Measurements from ENCODE around the gene LRRC3B. TPM values are rescaled to one million over a fixed set of nuclear protein-coding genes. Genes with fewer than 3 reads are reported as not detected.

LRRC3B gene
- total and polyA plus RNA-seq, 2 donors (not counting 3 experiments of a cell fraction or from before 2014, with no cell fraction given) = not detected

DNA sequence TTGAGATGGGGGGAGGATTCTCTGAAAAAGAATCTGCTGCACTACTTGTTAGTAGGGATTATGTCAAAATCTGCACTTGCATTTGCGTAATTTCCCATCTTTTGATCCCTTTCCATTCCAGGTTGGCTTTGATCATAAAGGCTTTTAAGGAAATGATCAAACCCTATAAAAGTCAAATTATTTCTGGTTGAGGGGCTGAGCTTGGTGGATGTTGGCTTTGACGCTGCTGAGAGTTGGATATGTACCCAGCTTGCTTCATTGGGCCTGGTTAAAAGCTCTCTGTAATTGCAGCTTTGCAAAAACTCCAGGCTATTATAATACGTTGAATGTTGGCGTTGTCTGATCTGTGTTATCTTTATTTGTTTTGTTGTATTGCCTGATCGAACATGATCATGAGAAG is 12.0 kb downstream of the LRRC3B start:
- FAIRE-seq = no peak
- no TSS peak for BruUV-seq (replicated peaks)
- TF ChIP-seq GATA2 (IDR thresholded peaks at IDR 0.05; ENCODE audit: insufficient read depth, insufficient read length, low read depth, low read length) (no peak), JUN (IDR thresholded peaks at IDR 0.05; ENCODE audit: borderline replicate concordance, insufficient read depth, insufficient read length, low read depth) (no peak), FOS (IDR thresholded peaks at IDR 0.05; ENCODE audit: borderline replicate concordance, insufficient read depth, low read length) (no peak)
- TF ChIP-seq, protein P1, sequence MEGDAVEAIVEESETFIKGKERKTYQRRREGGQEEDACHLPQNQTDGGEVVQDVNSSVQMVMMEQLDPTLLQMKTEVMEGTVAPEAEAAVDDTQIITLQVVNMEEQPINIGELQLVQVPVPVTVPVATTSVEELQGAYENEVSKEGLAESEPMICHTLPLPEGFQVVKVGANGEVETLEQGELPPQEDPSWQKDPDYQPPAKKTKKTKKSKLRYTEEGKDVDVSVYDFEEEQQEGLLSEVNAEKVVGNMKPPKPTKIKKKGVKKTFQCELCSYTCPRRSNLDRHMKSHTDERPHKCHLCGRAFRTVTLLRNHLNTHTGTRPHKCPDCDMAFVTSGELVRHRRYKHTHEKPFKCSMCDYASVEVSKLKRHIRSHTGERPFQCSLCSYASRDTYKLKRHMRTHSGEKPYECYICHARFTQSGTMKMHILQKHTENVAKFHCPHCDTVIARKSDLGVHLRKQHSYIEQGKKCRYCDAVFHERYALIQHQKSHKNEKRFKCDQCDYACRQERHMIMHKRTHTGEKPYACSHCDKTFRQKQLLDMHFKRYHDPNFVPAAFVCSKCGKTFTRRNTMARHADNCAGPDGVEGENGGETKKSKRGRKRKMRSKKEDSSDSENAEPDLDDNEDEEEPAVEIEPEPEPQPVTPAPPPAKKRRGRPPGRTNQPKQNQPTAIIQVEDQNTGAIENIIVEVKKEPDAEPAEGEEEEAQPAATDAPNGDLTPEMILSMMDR (IDR thresholded peaks at IDR 0.05; ENCODE audit: extremely low read depth in 1 of 2, insufficient read depth in 1 of 2, low read depth in 1 of 2, low read length in 2 of 2) = no peak
- Histone ChIP-seq H2AFZ (ENCODE audit: low read depth, low read length) (no peak overlapping the region), H3K4me2 (ENCODE audit: insufficient read depth, low read length) (no peak overlapping the region), H3K9me1 (replicated peaks; ENCODE audit: control insufficient read depth, extremely low read depth, insufficient read depth, low read length) (no peaks in the 10 kb centered on the region), H4K20me1 (replicated peaks; ENCODE audit: control insufficient read depth, extremely low read depth, insufficient read depth, low read length) (no peaks in the 10 kb centered on the region), H3K27ac (ENCODE audit: insufficient read depth, low read depth, low read length) (no peak overlapping the region), H3K27me3 (ENCODE audit: control insufficient read depth in 2 of 2, insufficient read depth in 2 of 2, low read length in 2 of 2) (no peaks in the 10 kb centered on the region), H3K9me3 (replicated peaks; ENCODE audit: control insufficient read depth, insufficient read depth, low read length) (peaks cover 2% of the 10 kb centered on the region), H3K79me2 (ENCODE audit: control insufficient read depth, insufficient read depth, low read length) (no peaks in the 10 kb centered on the region), H3K9ac (replicated peaks; ENCODE audit: extremely low read depth, insufficient read depth, low read length) (no peak overlapping the region), H3K36me3 (ENCODE audit: control insufficient read depth in 2 of 2, extremely low read depth in 1 of 2, insufficient read depth in 2 of 2, low read length in 2 of 2) (no peaks in the 10 kb centered on the region), H3K4me1 (ENCODE audit: control insufficient read depth, extremely low read depth, insufficient read depth, low read length) (no peaks in the 10 kb centered on the region), H3K4me3 (replicated peaks in 1 of 3; ENCODE audit: insufficient read depth in 1 of 3, low read depth in 1 of 3, low read length in 3 of 3) (no peak overlapping the region)
- intact Hi-C loops (cut with micrococcal nuclease) (no loop called here), dilution Hi-C loops (cut with MboI; ENCODE audit: extremely low pct_ligation_motif_present, low sequenced_read_pairs) (no loop called here)
- DNase-seq (ENCODE audit: low read depth, low spot score) = no peak
- CTCF ChIA-PET = no interaction called here
- POLR2A ChIA-PET = no interaction called here

DNA sequence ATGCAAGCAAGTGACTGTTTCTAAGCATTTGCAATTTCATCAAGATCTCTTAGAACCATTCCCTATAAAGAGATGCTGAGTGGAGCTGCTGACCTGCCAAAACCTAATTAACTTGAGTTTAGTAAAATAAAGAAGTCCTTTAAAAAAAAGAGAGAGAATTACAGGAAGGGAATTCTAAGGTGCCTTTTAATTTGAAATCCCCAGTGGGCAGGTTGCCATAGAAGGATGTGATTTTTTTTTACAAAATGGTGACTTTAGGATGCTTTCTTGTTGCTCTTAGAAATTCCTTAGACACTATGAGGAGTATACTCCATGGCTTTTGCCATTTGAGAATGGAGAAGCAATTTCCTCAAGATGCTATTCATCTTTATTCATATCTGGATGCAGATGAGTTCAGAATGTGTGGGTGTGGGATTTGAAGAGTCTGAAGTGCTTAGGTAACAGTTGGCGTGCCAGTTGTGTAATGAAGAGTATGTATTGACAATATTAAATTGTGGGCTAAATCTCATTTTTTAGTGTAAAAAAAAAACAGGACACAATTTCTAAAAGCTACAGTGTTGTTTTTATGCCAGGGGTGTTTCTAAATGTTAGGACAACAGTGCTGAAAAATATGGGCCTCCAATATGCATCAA is 13.6 kb downstream of the LRRC3B start:
- TF ChIP-seq POLR2A (IDR thresholded peaks at IDR 0.05; ENCODE audit: low read depth, low read length) (no peak), FOS (IDR thresholded peaks at IDR 0.05; ENCODE audit: borderline replicate concordance, insufficient read depth, low read length) (no peak), EZH2 (IDR thresholded peaks at IDR 0.05; ENCODE audit: borderline replicate concordance, low read depth, low read length, severe bottlenecking) (no peak)
- TF ChIP-seq, protein P2, sequence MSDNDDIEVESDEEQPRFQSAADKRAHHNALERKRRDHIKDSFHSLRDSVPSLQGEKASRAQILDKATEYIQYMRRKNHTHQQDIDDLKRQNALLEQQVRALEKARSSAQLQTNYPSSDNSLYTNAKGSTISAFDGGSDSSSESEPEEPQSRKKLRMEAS (IDR thresholded peaks at IDR 0.05; ENCODE audit: insufficient read depth, insufficient read length) = no peak
- POLR2A ChIA-PET = no interaction called here
- dilution Hi-C loops (cut with MboI; ENCODE audit: extremely low pct_ligation_motif_present, low sequenced_read_pairs) = no loop called here

More for the DNA sequence above, 13.6 kb downstream of the LRRC3B start:
- no peaks in the 10 kb centered on the region for H4K20me1 ChIP-seq (replicated peaks; ENCODE audit: control insufficient read depth, extremely low read depth, insufficient read depth, low read length)
- peaks cover 2% of the 10 kb centered on the region for H3K9me3 ChIP-seq (replicated peaks; ENCODE audit: control insufficient read depth, insufficient read depth, low read length)
- no peak overlapping the region for H2AFZ ChIP-seq (ENCODE audit: low read depth, low read length)
- H3K27me3 ChIP-seq (ENCODE audit: control insufficient read depth in 2 of 2, insufficient read depth in 2 of 2, low read length in 2 of 2) = no peaks in the 10 kb centered on the region
- H3K36me3 ChIP-seq (ENCODE audit: control insufficient read depth in 2 of 2, extremely low read depth in 1 of 2, insufficient read depth in 2 of 2, low read length in 2 of 2) = no peaks in the 10 kb centered on the region
- no peak for DNase-seq (ENCODE audit: low read depth, low spot score)
- no peak overlapping the region for H3K27ac ChIP-seq (ENCODE audit: insufficient read depth, low read depth, low read length)
- no TSS peak for BruUV-seq (replicated peaks)
- FAIRE-seq = no peak
- no peaks in the 10 kb centered on the region for H3K79me2 ChIP-seq (ENCODE audit: control insufficient read depth, insufficient read depth, low read length)
- H3K9me1 ChIP-seq (replicated peaks; ENCODE audit: control insufficient read depth, extremely low read depth, insufficient read depth, low read length) = no peaks in the 10 kb centered on the region
- H3K9ac ChIP-seq (replicated peaks; ENCODE audit: extremely low read depth, insufficient read depth, low read length) = no peak overlapping the region
- no peaks in the 10 kb centered on the region for H3K4me1 ChIP-seq (ENCODE audit: control insufficient read depth, extremely low read depth, insufficient read depth, low read length)
- H3K4me2 ChIP-seq (ENCODE audit: insufficient read depth, low read length) = no peak overlapping the region
- no peak overlapping the region for H3K4me3 ChIP-seq (replicated peaks in 1 of 3; ENCODE audit: insufficient read depth in 1 of 3, low read depth in 1 of 3, low read length in 3 of 3)
- CTCF ChIA-PET = no interaction called here
- intact Hi-C loops (cut with micrococcal nuclease) = no loop called here

All from endothelial cell of umbilical vein (primary cell).